ENCODE results near the gene CYP26C1. TPM values are rescaled to one million over a fixed set of nuclear protein-coding genes. Genes with fewer than 3 reads are reported as not detected.

CYP26C1 gene
- total RNA-seq, 1 experiment from 2014 or later, result 0.79 TPM

DNA sequence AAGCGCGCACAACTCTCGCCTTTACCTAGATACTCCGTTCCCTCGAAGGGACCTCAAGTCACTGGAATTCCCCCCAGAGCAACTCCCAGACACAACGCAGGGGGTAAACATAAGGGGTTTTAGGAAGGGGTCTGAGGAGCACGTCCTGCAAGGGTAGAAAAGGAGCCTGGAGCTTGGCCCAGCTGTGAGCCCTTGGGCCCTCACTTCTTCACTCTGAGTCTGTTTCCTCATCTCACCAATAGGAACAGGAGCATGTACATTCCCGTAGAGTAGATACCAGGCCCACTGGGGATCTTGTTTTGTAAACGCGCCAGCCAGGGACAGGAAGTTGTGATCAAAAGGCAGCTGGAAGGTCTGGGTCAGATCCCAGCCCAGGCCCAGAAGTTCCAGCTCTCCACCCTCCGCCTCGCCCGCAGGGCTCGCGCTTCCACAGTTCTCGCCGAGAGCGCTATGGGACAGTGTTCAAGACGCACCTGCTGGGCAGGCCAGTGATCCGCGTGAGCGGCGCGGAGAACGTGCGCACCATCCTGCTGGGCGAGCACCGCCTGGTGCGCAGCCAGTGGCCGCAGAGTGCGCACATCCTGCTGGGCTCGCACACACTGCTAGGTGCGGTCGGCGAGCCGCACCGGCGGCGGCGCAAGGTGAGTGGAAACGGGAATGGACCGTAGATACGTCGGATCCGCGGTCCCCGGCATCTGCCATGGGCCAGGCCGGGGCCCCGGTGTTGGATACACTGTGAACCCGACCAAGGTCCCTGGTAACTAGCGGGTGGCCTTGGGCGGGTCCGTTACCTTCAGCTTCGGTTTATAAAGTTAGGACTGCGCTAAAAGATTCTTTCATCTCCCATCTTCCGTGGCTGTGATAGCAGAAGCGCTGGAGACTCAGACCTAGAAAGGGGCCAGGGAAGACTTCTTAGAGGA is 1.3 kb downstream of the CYP26C1 start:
- Mint-ChIP-seq H3K4me1 (peaks cover 19 to 39% of the 10 kb centered on the region in 2 experiments), H3K9me3 (peaks cover 6 to 8% of the 10 kb centered on the region in 2 experiments; a peak in 4 of 5 replicates), H3K27ac (no peak overlapping the region), H3K4me3 (peak overlapping the region; percentile 44 to 71), H3K27me3 (ENCODE audit: low read depth) (peaks cover 78% of the 10 kb centered on the region), H3K36me3 (ENCODE audit: insufficient read depth in 1 of 3, low read depth in 3 of 3) (peaks cover 0 to 14% (median 5%) of the 10 kb centered on the region in 3 experiments; a peak in 5 of 7 replicates)
- H2BK5ac ChIP-seq (ENCODE audit: insufficient read length, low read length), result no peak overlapping the region
- no peak overlapping the region for H2AFZ ChIP-seq (ENCODE audit: low read length)
- no peaks in the 10 kb centered on the region for H3K9me3 ChIP-seq (ENCODE audit: control insufficient read depth, low read depth, low read length)
- H4K91ac ChIP-seq (ENCODE audit: insufficient read length, low read depth, low read length), result no peak overlapping the region
- no peak overlapping the region for H3K56ac ChIP-seq (ENCODE audit: insufficient read length, low read depth, low read length)
- TF ChIP-seq, protein P1, sequence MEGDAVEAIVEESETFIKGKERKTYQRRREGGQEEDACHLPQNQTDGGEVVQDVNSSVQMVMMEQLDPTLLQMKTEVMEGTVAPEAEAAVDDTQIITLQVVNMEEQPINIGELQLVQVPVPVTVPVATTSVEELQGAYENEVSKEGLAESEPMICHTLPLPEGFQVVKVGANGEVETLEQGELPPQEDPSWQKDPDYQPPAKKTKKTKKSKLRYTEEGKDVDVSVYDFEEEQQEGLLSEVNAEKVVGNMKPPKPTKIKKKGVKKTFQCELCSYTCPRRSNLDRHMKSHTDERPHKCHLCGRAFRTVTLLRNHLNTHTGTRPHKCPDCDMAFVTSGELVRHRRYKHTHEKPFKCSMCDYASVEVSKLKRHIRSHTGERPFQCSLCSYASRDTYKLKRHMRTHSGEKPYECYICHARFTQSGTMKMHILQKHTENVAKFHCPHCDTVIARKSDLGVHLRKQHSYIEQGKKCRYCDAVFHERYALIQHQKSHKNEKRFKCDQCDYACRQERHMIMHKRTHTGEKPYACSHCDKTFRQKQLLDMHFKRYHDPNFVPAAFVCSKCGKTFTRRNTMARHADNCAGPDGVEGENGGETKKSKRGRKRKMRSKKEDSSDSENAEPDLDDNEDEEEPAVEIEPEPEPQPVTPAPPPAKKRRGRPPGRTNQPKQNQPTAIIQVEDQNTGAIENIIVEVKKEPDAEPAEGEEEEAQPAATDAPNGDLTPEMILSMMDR (conservative IDR thresholded peaks at IDR 0.05), result no peak
- H4K8ac ChIP-seq (replicated peaks; ENCODE audit: insufficient read length, low read depth, low read length), result no peak overlapping the region
- peak; percentile 34 for DNase-seq
- no peak overlapping the region for H2BK20ac ChIP-seq (ENCODE audit: low read depth, low read length, poor library complexity, severe bottlenecking)
- no peak overlapping the region for H2BK15ac ChIP-seq (ENCODE audit: low read depth, low read length)
- H2AK5ac ChIP-seq (ENCODE audit: insufficient read length, low read length), result no peak overlapping the region
- no peaks in the 10 kb centered on the region for H3K79me1 ChIP-seq (ENCODE audit: insufficient read depth, low read depth, low read length, poor library complexity, severe bottlenecking)
- no peak overlapping the region for H3K14ac ChIP-seq (ENCODE audit: insufficient read depth, low read length)
- no peaks in the 10 kb centered on the region for H4K20me1 ChIP-seq (ENCODE audit: control insufficient read depth, insufficient read depth, insufficient read length)
- H2BK120ac ChIP-seq (ENCODE audit: low read depth, low read length, poor library complexity, severe bottlenecking), result no peak overlapping the region
- H3K4me1 ChIP-seq (ENCODE audit: insufficient read depth, low read length), result no peaks in the 10 kb centered on the region
- no peak overlapping the region for H4K5ac ChIP-seq (ENCODE audit: insufficient read length, low read depth, low read length)
- H3K18ac ChIP-seq (ENCODE audit: insufficient read length, low read depth, low read length), result no peak overlapping the region
- H3K23me2 ChIP-seq (ENCODE audit: insufficient read length, low read depth, low read length, poor library complexity, severe bottlenecking), result no peaks in the 10 kb centered on the region
- H3K4me2 ChIP-seq (ENCODE audit: insufficient read depth, insufficient read length, low read length), result peak overlapping the region; percentile 18
- no peak overlapping the region for H3K4ac ChIP-seq (ENCODE audit: low read depth, low read length)
- no CpG with 5 or more reads among the region's 57 CpGs for WGBS (ENCODE audit: extremely low coverage, insufficient read length, low lambda C conversion rate)
- H2BK12ac ChIP-seq (ENCODE audit: insufficient read length, low read depth, low read length), result no peak overlapping the region
- no peaks in the 10 kb centered on the region for H3K79me2 ChIP-seq (ENCODE audit: insufficient read depth, low read length)
- no peak overlapping the region for H3T11ph ChIP-seq (ENCODE audit: low read length)
- no peak overlapping the region for H3K23ac ChIP-seq (ENCODE audit: insufficient read length, low read depth, low read length)
- H3K9ac ChIP-seq (ENCODE audit: extremely low read depth, insufficient read length, low read length), result no peak overlapping the region
- H3K27me3 ChIP-seq (ENCODE audit: insufficient read depth, low read length), result peaks cover 68% of the 10 kb centered on the region
- H3K27ac ChIP-seq (ENCODE audit: insufficient read length, low read depth, low read length), result no peak overlapping the region

All from H9 (cell line).